DOHH2 (cell line): ENCODE results near the gene ARHGAP22.

Source experiments
- H3F3A ChIP-seq: fragments of 200-600 bp; sonication (generic), shearing (Covaris generic); 2 replicates; pipeline ENCODE4 v1.6.0; 2016; ENCODE audit warnings: antibody characterized with exemption, mild to moderate bottlenecking; ENCODE audit not compliant: control insufficient read depth, insufficient read depth
- H3K27ac ChIP-seq: fragments of 200-600 bp; sonication (generic); 2 replicates; pipeline ENCODE4 v1.5.1; 2014; ENCODE audit warnings: low read depth, mild to moderate bottlenecking, low read length, moderate library complexity
- H3K27me3 ChIP-seq: fragments of 200-600 bp; sonication (generic); 2 replicates; pipeline ENCODE4 v1.6.1; 2014; ENCODE audit warnings: mild to moderate bottlenecking, low read length, mixed read lengths; ENCODE audit not compliant: control insufficient read depth
- H3K36me3 ChIP-seq: fragments of 200-600 bp; sonication (generic); 2 replicates; pipeline ENCODE4 v1.6.1; 2014; ENCODE audit warnings: mild to moderate bottlenecking, low read length, moderate library complexity, mixed read lengths; ENCODE audit not compliant: control insufficient read depth
- H3K4me1 ChIP-seq: fragments of 200-600 bp; sonication (generic); 2 replicates; pipeline ENCODE4 v1.6.1; 2014; ENCODE audit warnings: mild to moderate bottlenecking, low read length, mixed read lengths; ENCODE audit not compliant: control insufficient read depth
- H3K4me2 ChIP-seq: fragments of 200-600 bp; sonication (generic); 2 replicates; pipeline ENCODE4 v1.6.0; 2014; ENCODE audit warnings: mild to moderate bottlenecking, low read length, moderate library complexity
- H3K4me3 ChIP-seq: fragments of 200-600 bp; sonication (generic); 2 replicates; pipeline ENCODE4 v1.5.1; 2014; ENCODE audit warnings: mild to moderate bottlenecking, low read length, mixed read lengths
- H3K79me2 ChIP-seq: fragments of 200-600 bp; sonication (generic); 2 replicates; pipeline ENCODE4 v1.6.1; 2014; ENCODE audit warnings: mild to moderate bottlenecking, low read length, mixed read lengths; ENCODE audit not compliant: control insufficient read depth
- H3K9me2 ChIP-seq: fragments of 200-600 bp; sonication (generic); replicated peaks from 2 replicates; pipeline ENCODE4 v1.6.1; 2014; ENCODE audit warnings: mild to moderate bottlenecking, low read length, mixed read lengths; ENCODE audit not compliant: control insufficient read depth
- H3K9me3 ChIP-seq: fragments of 200-600 bp; sonication (generic); 2 replicates; pipeline ENCODE4 v1.6.1; 2014; ENCODE audit warnings: antibody characterized with exemption, low read length, mixed read lengths; ENCODE audit not compliant: control insufficient read depth, insufficient read depth
- H4K20me1 ChIP-seq: fragments of 200-600 bp; sonication (generic); 2 replicates; pipeline ENCODE4 v1.6.0; 2014; ENCODE audit warnings: low read depth, mild to moderate bottlenecking, antibody characterized with exemption, low read length, moderate library complexity; ENCODE audit not compliant: control insufficient read depth, insufficient read depth
- EZH2phosphoT487 ChIP-seq: fragments of 200-600 bp; sonication (generic); IDR thresholded peaks from 2 replicates; pipeline ENCODE4 v1.6.1; 2017; ENCODE audit warnings: borderline replicate concordance, mild to moderate bottlenecking, antibody characterized with exemption, low read length, moderate library complexity, mixed read lengths
- TF ChIP-seq, protein P1 (sequence below): fragments of 200-600 bp; sonication (generic); IDR thresholded peaks from one replicate; pipeline ENCODE4 v1.5.1; 2014; ENCODE audit warnings: antibody characterized with exemption, mild to moderate bottlenecking, low read depth, low read length; ENCODE audit not compliant: poor library complexity, severe bottlenecking

The ARHGAP22 gene

DNA sequence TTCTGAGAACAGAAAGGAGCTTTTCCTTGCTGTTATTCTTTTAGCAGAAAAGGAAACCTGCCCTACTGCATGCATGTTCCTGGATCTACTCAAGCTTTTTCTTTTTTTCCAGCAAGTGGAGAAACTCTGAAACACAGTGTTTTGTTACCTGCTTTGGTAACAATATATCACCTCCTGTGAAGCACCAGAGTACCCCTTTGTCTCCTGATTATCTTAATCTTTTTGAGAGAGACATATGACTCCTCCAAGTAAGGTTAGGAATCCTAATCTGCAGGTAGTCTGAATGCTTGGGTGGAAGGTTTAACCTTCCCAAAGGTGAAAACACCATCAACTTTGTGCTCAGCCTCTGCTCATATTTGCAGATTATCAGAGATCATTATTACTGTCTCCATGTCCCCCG is 205.3 kb downstream of the ARHGAP22 start:
- Histone ChIP-seq H3K4me2 (no peak overlapping the region), H3K79me2 (no peaks in the 10 kb centered on the region), H3K4me1 (no peaks in the 10 kb centered on the region), H3K9me3 (no peaks in the 10 kb centered on the region), H3K27me3 (no peaks in the 10 kb centered on the region), H3K9me2 (no peaks in the 10 kb centered on the region), H3F3A (no peaks in the 10 kb centered on the region), H4K20me1 (no peaks in the 10 kb centered on the region; the same call in 1 of the 2 replicates), H3K36me3 (no peaks in the 10 kb centered on the region), H3K27ac (no peak overlapping the region), H3K4me3 (no peak overlapping the region)
- no peak for TF ChIP-seq EZH2phosphoT487
- TF ChIP-seq, protein P1, sequence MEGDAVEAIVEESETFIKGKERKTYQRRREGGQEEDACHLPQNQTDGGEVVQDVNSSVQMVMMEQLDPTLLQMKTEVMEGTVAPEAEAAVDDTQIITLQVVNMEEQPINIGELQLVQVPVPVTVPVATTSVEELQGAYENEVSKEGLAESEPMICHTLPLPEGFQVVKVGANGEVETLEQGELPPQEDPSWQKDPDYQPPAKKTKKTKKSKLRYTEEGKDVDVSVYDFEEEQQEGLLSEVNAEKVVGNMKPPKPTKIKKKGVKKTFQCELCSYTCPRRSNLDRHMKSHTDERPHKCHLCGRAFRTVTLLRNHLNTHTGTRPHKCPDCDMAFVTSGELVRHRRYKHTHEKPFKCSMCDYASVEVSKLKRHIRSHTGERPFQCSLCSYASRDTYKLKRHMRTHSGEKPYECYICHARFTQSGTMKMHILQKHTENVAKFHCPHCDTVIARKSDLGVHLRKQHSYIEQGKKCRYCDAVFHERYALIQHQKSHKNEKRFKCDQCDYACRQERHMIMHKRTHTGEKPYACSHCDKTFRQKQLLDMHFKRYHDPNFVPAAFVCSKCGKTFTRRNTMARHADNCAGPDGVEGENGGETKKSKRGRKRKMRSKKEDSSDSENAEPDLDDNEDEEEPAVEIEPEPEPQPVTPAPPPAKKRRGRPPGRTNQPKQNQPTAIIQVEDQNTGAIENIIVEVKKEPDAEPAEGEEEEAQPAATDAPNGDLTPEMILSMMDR, result no peak

DNA sequence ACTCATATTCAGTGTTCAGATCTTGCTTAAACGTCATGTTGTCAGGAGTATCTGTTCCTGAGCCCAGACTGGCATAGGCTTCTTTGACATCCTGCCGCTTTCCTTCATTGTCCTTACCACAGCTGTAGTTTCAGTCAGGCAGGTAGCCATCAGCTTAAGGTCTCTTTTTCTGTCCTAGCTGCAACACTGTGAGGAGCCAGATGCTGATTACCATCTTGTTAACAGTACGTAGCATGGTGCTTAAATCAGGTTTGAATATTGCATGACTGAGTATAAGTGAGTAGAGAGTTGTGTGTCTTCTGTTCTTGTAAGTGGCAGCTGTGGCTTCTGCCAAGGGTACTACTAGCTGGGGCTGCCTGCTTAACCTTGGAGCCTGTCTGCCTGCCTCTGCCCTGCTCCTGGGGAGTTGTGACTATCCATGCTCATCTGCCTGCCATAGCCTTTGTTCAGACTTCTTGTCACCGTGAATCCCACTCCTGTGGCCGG is 205.8 kb downstream of the ARHGAP22 start:
- no peaks in the 10 kb centered on the region; the same call in 1 of the 2 replicates for H4K20me1 ChIP-seq
- TF ChIP-seq, protein P1, result no peak
- TF ChIP-seq EZH2phosphoT487, result no peak
- H3K27me3 ChIP-seq, result no peaks in the 10 kb centered on the region
- no peaks in the 10 kb centered on the region for H3K9me3 ChIP-seq
- no peaks in the 10 kb centered on the region for H3F3A ChIP-seq
- H3K27ac ChIP-seq, result no peak overlapping the region
- no peak overlapping the region for H3K4me3 ChIP-seq
- H3K79me2 ChIP-seq, result no peaks in the 10 kb centered on the region
- H3K4me2 ChIP-seq, result no peak overlapping the region
- no peaks in the 10 kb centered on the region for H3K36me3 ChIP-seq
- no peaks in the 10 kb centered on the region for H3K9me2 ChIP-seq
- H3K4me1 ChIP-seq, result no peaks in the 10 kb centered on the region

DNA sequence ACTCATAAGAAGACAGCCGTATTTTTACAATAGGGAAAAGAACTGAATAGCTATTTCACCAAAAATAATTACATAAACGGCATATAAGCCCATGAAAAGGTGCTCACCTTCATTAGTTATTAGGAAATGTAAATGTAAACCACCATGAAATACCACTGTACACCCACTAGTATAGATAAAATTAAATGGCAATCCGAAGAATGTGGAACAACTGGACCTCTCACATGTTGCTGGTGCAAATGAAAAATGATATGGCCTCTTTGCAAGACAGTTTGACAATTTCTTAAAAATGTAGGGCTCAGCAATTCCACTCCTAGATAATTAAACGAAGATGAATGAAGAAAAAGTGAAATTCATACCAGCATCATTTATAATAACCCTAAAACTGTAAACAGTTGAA is 206.6 kb downstream of the ARHGAP22 start:
- H3K4me1 ChIP-seq, result no peaks in the 10 kb centered on the region
- no peaks in the 10 kb centered on the region; the same call in 1 of the 2 replicates for H4K20me1 ChIP-seq

More for the DNA sequence above, 206.6 kb downstream of the ARHGAP22 start:
- TF ChIP-seq, protein P1, result no peak
- TF ChIP-seq EZH2phosphoT487, result no peak
- Histone ChIP-seq H3K9me2 (no peaks in the 10 kb centered on the region), H3K9me3 (no peaks in the 10 kb centered on the region), H3K4me3 (no peak overlapping the region), H3K27me3 (no peaks in the 10 kb centered on the region), H3K4me2 (no peak overlapping the region), H3F3A (no peaks in the 10 kb centered on the region), H3K27ac (no peak overlapping the region), H3K79me2 (no peaks in the 10 kb centered on the region), H3K36me3 (no peaks in the 10 kb centered on the region)
